ENCODE measurements around the gene SRPK2. TPM values are rescaled to one million over a fixed set of nuclear protein-coding genes. Genes with fewer than 3 reads are reported as not detected.
"Not testable (repeated sequence)": the region's sequence is repeated elsewhere in the genome, so short reads cannot be mapped to it uniquely, and the experiment has no call there.

SRPK2 gene
- total RNA-seq, 1 experiment from 2014 or later, result 69.7 TPM

DNA sequence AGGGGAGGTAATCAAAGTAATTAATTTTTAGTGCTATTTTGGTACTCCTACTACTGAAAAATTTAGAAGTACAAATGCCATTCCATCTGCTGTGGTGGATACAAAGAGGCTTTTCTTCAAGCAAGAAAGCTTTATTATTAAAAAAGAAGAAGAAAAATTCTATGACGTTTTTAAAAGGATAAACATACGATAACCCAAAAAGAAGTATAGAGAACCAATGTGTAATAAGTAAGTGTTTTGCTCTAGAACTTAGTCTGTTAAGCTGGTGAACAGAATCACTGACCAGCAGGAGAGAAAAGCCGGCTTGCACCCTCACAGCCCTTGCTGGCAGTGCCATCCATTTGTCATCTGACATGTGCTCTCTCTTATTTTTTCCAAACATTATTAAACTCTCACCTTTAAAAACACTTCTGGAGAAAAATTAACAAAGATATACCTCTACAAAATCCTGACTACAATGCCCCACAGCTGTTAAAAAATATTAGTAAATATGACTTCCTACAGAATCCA is 81.5 kb downstream of the SRPK2 start:
- H3K27ac ChIP-seq, result no peak overlapping the region
- no peak for DNase-seq
- peaks cover 14% of the 10 kb centered on the region for H3K4me1 ChIP-seq
- H3K9me3 ChIP-seq (replicated peaks), result no peaks in the 10 kb centered on the region
- H3K4me3 ChIP-seq, result no peak overlapping the region
- no peaks in the 10 kb centered on the region for H3K36me3 ChIP-seq
- no peaks in the 10 kb centered on the region for H3K27me3 ChIP-seq

DNA sequence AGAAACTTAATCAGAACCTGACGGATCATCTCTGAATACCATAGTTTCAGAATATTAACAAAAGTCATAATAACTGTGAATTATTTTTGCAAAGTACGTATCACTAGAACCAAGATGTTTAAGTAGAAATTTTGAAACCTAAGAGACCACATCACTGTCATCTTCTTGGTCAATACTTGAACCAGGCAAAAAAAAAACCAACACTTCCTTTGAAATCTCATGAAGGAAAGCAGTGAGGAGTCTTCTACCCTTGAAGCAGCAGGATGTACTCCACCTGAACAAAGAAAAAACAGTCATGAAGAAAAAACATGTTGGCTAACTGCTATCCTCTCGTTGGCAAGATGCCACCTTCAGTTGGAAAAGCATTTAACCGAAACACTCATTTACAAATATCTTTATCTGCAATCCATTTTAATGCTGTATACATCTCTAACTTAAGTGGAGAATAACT is 82.4 kb downstream of the SRPK2 start:
- Histone ChIP-seq H3K4me1 (peaks cover 14% of the 10 kb centered on the region), H3K9me3 (replicated peaks) (no peaks in the 10 kb centered on the region), H3K4me3 (no peak overlapping the region), H3K27me3 (no peaks in the 10 kb centered on the region), H3K36me3 (no peaks in the 10 kb centered on the region), H3K27ac (no peak overlapping the region)
- no peak for DNase-seq

DNA sequence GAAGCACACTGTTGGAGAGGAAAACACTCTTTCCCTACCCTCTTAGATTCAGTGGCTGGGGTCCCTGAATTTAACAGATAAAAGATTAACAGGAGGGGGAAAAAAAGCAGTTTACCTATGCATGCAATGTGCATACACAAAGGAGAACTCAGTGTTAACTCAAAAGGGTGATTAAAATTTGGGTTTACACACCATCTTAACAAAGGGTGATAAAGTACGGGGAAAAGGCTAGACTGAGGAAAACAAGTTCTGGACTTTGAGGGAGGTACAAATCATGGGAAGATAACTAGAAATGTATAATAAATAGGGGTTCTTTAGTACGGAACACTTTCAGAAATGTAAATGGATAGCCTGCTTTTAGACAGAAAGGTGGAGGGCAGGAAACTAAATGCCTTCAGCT is 83.1 kb downstream of the SRPK2 start:
- no peaks in the 10 kb centered on the region for H3K36me3 ChIP-seq
- H3K27ac ChIP-seq, result no peak overlapping the region
- H3K4me1 ChIP-seq, result peaks cover 16% of the 10 kb centered on the region
- DNase-seq, result no peak
- no peaks in the 10 kb centered on the region for H3K9me3 ChIP-seq (replicated peaks)
- H3K27me3 ChIP-seq, result no peaks in the 10 kb centered on the region
- H3K4me3 ChIP-seq, result no peak overlapping the region

DNA sequence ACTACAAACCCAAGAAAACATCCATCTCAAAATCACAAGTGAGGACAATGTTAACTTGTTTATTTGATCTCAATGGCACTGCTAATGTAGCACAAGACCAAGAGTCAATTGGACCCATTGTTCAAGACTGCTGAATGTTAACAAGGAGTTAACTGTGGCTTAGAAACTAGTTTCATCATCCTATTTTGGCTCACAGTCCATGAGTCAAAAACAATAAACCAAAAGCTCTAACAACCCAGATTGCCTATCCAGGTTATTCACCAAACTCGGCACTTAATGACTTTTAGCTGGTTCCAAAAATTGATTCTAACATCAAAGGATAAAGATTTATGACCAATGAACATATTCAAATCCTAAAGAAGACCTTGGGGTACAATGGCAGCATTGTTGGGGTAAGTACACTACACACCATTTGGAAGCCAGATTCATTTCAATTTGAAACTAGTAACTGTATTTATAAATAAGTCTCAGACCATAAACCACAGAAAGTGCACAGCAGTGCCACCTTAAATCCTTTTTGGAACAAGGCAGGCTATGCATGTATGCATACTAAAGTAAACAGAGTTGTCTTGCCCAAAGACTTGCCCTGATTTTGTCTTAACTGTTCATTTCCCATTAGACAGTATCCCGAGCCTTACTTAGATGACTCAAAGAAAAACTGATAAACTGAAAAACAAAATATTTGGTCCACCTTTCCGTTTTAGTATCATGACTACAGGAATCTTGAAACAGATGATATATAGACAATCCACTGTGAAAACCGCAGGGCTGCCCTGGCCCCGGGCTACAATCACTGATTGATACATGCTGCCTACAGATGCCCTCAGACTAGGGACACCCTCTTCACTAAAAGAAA is 84.5 kb downstream of the SRPK2 start:
- Histone ChIP-seq H3K4me1 (peaks cover 20% of the 10 kb centered on the region), H3K4me3 (no peak overlapping the region), H3K27me3 (no peaks in the 10 kb centered on the region), H3K27ac (peak overlapping the region; percentile 10), H3K36me3 (no peaks in the 10 kb centered on the region), H3K9me3 (replicated peaks) (no peaks in the 10 kb centered on the region)
- peak; percentile 47 to 78 for DNase-seq

DNA sequence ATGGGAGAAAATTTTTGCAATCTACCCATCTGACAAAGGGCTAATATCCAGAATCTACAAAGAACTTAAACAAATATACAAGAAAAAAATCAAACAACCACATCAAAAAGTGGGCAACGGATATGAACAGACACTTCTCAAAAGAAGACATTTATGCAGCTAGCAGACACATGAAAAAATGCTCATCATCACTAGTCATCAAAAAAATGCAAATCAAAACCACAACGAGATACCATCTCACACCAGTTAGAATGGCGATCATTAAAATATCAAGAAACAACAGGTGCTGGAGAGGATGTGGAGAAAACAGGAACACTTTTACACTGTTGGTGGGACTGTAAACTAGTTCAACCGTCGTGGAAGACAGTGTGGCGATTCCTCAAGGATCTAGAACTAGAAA is 88.1 kb downstream of the SRPK2 start:
- not testable (repeated sequence) for H3K27ac ChIP-seq; H3K4me3 ChIP-seq; H3K9me3 ChIP-seq (replicated peaks); H3K36me3 ChIP-seq; H3K27me3 ChIP-seq
- peaks cover 28% of the 10 kb centered on the region for H3K4me1 ChIP-seq
- DNase-seq, result peak in 1 of 2 experiments; percentile 48

DNA sequence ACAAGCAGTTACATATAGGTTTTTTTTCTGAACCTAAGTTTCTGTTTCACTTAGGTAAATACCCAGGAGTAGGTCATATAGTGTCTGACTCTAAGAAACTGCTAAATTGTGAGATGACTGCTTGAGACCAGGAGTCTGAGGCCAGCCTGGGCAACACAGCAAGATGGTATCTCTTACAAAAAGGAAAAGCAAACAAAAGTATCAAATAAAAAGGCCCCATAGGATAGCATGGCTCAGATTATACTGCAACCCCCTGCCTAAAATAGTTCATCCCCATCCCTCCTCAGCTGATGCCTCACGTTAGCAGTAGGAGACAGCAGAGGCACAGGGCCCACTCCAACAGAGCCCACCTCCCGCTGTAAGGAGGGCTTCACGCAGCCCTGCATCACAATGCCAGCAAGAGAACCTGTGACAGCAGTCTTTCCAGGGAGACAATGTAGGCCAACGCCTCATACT is 90.3 kb downstream of the SRPK2 start:
- peaks cover 15% of the 10 kb centered on the region for H3K4me1 ChIP-seq
- no peak for DNase-seq
- no peaks in the 10 kb centered on the region for H3K9me3 ChIP-seq (replicated peaks)
- H3K36me3 ChIP-seq, result no peaks in the 10 kb centered on the region
- no peaks in the 10 kb centered on the region for H3K27me3 ChIP-seq
- no peak overlapping the region for H3K4me3 ChIP-seq
- H3K27ac ChIP-seq, result no peak overlapping the region

DNA sequence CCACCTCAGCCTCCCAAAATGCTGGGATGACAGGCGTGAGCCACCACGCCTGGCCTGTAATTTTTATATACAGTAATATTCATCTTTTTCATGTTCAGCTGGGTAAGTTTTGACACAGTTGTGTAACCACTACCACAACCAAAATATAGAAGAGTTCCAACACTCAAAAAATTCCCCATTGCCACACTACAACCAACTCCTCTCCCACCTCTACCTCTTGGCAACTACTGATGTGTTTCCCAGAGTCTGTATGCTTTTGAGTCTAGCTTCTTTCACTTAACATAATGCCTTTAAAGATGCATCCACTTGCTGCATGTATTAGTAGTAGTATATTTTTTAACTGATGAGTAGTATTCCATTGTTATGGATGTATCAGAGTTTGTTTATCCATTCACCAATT is 90.7 kb downstream of the SRPK2 start:
- Histone ChIP-seq H3K4me3 (no peak overlapping the region), H3K4me1 (peaks cover 15% of the 10 kb centered on the region), H3K27me3 (no peaks in the 10 kb centered on the region), H3K27ac (no peak overlapping the region), H3K9me3 (replicated peaks) (no peaks in the 10 kb centered on the region), H3K36me3 (no peaks in the 10 kb centered on the region)
- DNase-seq, result no peak

DNA sequence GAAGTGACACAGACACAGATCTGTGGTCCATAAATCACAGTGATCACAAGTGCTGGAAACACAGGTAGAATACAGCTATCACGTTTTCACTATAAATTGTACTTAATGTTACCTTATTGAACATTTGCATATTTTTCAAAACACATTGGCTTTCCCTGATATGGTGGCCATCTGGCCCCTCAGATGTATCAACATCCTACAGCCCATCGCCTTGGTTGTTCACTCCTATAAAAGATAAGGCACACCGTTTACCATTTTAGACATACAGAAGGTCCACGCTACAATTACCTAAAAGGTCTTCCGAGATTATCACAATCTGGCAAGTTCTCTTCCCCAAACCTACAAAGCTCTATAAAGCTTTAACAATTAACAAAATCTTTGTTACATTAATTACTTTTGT is 91.4 kb downstream of the SRPK2 start:
- Histone ChIP-seq H3K9me3 (replicated peaks) (no peaks in the 10 kb centered on the region), H3K36me3 (no peaks in the 10 kb centered on the region), H3K4me1 (peaks cover 15% of the 10 kb centered on the region), H3K27ac (no peak overlapping the region), H3K4me3 (no peak overlapping the region), H3K27me3 (no peaks in the 10 kb centered on the region)
- DNase-seq, result no peak

DNA sequence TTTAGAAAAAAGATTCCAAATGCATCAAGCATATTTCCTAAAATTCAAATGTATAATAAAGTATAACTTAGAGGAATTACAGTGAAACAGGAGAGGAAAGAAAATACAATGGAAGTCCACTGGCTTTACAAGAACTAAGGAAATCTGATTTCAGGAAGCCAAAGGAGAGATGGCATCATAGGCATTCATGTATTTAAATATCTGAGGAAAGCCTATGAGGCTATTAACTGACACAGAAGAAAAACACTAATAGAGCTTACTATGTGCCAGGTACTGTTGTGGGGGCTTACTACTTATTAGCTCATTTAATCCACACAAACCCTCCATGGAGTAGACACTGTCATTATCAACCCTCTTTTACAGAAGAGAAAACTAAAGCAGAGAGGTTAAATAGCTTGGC is 92.2 kb downstream of the SRPK2 start:
- no peaks in the 10 kb centered on the region for H3K36me3 ChIP-seq
- no peak overlapping the region for H3K27ac ChIP-seq
- H3K27me3 ChIP-seq, result no peaks in the 10 kb centered on the region
- peaks cover 15% of the 10 kb centered on the region for H3K4me1 ChIP-seq
- DNase-seq, result no peak
- no peak overlapping the region for H3K4me3 ChIP-seq
- H3K9me3 ChIP-seq (replicated peaks), result no peaks in the 10 kb centered on the region

DNA sequence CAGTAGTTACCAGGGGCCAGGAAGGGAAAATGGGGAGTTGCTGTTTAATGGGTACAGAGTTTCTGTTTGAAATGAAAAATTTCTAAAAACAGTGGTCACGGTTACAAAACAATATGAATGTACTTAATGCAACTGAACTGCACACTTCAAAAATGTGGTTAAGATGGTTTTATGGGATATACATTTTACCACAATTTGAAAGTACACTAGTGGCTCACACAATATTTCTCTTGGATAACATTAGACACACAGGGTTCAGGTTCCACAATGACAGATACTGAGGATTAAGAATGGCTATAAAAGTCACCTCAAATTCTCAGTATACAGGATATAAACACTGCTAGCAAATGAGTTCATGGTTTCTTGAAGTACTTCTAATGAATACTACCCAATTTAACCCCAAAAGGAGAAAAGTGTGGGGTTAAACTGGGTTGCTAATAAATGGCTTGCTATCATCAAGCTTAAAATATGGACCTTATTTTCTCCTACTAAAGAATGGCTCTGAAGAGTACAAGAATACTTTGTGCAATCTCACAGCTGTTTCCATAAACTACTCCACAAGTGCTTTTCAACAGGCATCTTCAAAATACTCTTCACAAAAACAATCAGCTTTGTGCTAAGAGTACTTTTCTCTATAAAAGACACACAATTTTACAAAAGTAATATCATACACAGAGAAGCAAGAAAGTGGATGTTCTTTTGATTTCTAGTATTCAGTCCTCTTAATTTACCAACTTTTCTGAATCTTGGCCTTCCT is 92.9 kb downstream of the SRPK2 start:
- DNase-seq, result peak in 1 of 2 experiments; percentile 73
- H3K4me3 ChIP-seq, result no peak overlapping the region
- no peaks in the 10 kb centered on the region for H3K36me3 ChIP-seq
- H3K27me3 ChIP-seq, result no peaks in the 10 kb centered on the region
- no peaks in the 10 kb centered on the region for H3K9me3 ChIP-seq (replicated peaks)
- H3K4me1 ChIP-seq, result peaks cover 12% of the 10 kb centered on the region
- no peak overlapping the region for H3K27ac ChIP-seq

DNA sequence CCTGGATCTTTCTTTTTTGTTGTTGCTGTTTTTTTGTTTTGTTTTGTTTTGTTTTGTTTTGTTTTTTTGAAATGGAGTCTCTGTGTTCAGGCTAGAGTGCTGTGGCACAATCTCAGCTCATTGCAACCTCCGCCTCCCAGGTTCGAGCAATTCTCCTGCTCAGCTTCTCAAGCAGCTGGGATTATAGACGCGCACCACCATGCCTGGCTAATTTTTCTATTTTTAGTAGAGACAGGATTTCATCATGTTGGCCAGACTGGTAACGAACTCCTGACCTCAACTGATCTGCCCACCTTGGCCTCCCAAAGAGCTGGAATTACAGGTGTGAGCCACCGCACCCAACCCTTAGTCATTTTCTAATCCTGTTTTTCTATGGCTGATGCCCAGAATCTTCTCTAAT is 94.2 kb downstream of the SRPK2 start:
- H3K9me3 ChIP-seq (replicated peaks); DNase-seq; H3K36me3 ChIP-seq; H3K27ac ChIP-seq; H3K4me3 ChIP-seq; H3K4me1 ChIP-seq; H3K27me3 ChIP-seq: not testable (repeated sequence)

DNA sequence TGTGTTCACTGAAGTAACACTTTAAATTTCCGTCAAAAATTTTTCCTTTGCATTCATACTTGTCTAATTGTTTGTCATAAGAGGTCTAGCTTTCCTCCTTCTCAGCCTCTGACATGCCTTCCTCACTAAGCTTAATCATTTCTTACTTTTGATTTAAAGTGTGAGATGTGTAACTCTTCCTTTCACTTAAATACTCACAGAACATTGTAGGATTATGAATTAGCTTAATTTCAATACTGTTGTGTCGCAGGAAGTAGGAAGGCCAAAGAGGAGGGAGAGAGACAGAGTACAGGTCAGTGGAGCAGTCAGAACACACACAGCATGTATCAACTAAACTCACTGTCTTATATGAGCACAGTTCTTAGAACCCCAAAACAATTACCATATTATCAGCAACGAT is 99.0 kb downstream of the SRPK2 start:
- Histone ChIP-seq H3K4me3 (no peak overlapping the region), H3K27me3 (no peaks in the 10 kb centered on the region), H3K36me3 (no peaks in the 10 kb centered on the region), H3K9me3 (replicated peaks) (no peaks in the 10 kb centered on the region), H3K27ac (no peak overlapping the region), H3K4me1 (no peaks in the 10 kb centered on the region)
- no peak for DNase-seq

DNA sequence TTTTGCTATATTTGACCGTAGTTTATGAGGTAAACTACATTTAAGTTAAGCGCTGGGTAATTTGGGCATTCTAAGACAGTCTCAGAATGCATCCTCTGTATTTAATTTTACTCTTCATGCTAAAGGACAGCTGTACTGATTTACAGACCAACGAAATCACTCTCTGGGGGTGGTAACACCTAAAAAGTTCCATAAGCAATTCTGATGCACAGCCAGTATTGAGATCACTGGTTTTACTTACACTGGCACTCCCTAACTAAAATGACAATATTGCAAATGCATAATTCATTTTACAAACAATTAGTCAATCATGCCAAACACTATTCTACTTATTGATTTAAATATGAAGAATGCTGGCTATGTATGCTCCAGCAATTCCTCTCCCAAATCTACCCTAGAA is 102.3 kb downstream of the SRPK2 start:
- DNase-seq, result no peak
- H3K4me1 ChIP-seq, result no peaks in the 10 kb centered on the region
- H3K36me3 ChIP-seq, result no peaks in the 10 kb centered on the region
- no peak overlapping the region for H3K27ac ChIP-seq
- H3K9me3 ChIP-seq (replicated peaks), result no peaks in the 10 kb centered on the region
- H3K4me3 ChIP-seq, result no peak overlapping the region
- no peaks in the 10 kb centered on the region for H3K27me3 ChIP-seq

DNA sequence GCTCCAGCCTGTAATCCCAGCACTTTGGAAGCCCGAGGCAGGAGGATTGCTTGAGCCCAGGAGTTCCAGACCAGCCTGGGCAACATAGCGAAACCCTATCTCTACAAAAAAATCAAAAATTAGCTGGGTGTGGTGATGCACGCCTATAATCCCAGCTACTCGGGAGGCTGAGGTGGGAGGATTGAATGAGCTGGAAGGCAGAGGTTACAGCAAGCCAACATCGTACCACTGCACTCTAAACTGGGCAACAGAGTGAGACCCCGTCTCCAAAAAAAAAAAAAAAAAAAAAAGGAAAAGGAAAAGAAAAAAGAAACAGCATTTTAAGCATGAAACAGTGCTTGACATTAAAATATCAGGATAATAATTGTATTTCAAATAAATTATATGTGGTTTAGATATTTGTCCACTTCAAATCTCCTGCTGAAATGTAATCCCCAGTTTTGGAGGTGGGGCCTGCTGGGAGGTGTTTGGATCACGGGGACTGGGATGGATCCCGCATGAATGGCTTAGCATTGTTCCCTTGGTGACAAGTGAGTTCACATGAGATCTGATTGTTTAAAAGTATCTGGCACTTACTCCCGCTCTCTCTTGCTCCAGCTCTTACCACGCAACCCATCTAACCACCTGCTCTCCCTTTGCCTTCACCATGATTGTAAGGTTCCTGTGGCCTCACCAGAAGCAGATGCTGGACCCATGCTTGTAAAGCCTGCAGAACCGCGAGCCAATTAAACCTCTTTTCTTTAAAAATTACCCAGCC is 103.4 kb downstream of the SRPK2 start:
- Histone ChIP-seq H3K27me3 (no peaks in the 10 kb centered on the region), H3K4me3 (no peak overlapping the region)

DNA sequence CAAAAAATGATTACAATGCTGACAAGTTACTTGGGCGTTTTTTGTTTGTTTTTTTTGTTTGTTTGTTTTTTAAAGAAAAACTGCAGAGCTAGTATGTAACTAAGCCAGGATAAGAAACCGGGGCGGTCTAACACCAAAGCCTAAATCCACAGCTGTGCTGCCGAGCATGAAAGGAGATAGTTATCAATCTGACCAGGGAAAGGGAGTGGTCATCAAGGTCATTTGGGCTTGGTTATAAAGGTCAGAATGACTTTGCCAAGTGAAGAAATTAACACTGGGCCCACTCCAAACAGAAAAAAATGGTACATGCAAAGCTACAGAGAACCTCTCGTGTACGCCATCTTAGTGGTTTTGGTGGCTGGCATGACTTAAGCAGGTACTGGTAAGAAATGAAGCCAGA is 104.7 kb downstream of the SRPK2 start:
- Histone ChIP-seq H3K9me3 (replicated peaks) (no peaks in the 10 kb centered on the region), H3K4me3 (no peak overlapping the region), H3K27ac (no peak overlapping the region), H3K36me3 (no peaks in the 10 kb centered on the region), H3K4me1 (no peaks in the 10 kb centered on the region), H3K27me3 (no peaks in the 10 kb centered on the region)
- DNase-seq, result no peak

More for the DNA sequence above, 103.4 kb downstream of the SRPK2 start:
- Histone ChIP-seq H3K9me3 (replicated peaks) (no peaks in the 10 kb centered on the region), H3K4me1 (no peaks in the 10 kb centered on the region), H3K36me3 (no peaks in the 10 kb centered on the region), H3K27ac (no peak overlapping the region)
- no peak for DNase-seq
